Stimulated activated CD4-positive, alpha-beta T cell treated with anti-CD3 and anti-CD28 coated beads, TNF-alpha, amount 100 ng/mL, for 1 hour (primary cell): ENCODE results near the gene CEP72.
"Not testable (repeated sequence)": the region's sequence is repeated elsewhere in the genome, so short reads cannot be mapped to it uniquely, and the experiment has no call there.

Experiments used
- DNase-seq, 3 donors: peaks; one replicate each; pipeline ENCODE4 v3.0.0-alpha.2; 2020; ENCODE audit warnings: low read depth in 3 of 3, low spot score in 1 of 3

The CEP72 gene

GRCh38 chr5:611731-612486 lies at the start of gene CEP72:
TSS of gene CEP72 (plus strand) at chr5:612340. CDS start at chr5:612362, 22 bp downstream.
- peak; percentile 83 to 97 (median 87) for DNase-seq

- no peak for DNase-seq
These were observed 46.2 kb upstream of the CEP72 start for GRCh38 chr5:565782-566440.

GRCh38 chr5:566636-567309 lies 45.4 kb upstream of the CEP72 start:
- DNase-seq = no peak

GRCh38 chr5:567664-568060 lies 44.5 kb upstream of the CEP72 start:
- no peak for DNase-seq

GRCh38 chr5:568061-568781 lies 43.9 kb upstream of the CEP72 start:
- DNase-seq = no peak

GRCh38 chr5:568809-569208 lies 43.3 kb upstream of the CEP72 start:
- no peak for DNase-seq

- no peak for DNase-seq
These were observed 42.7 kb upstream of the CEP72 start for GRCh38 chr5:569358-569867.

GRCh38 chr5:569868-570361 lies 42.2 kb upstream of the CEP72 start:
- no peak for DNase-seq

- DNase-seq = no peak
These were observed 41.7 kb upstream of the CEP72 start for GRCh38 chr5:570446-570845.

GRCh38 chr5:570886-571285 lies 41.3 kb upstream of the CEP72 start:
- no peak for DNase-seq

- DNase-seq = no peak
These were observed 40.3 kb upstream of the CEP72 start for GRCh38 chr5:571791-572190.

GRCh38 chr5:572398-573019 lies 39.6 kb upstream of the CEP72 start:
- DNase-seq = no peak

GRCh38 chr5:573206-573605 lies 38.9 kb upstream of the CEP72 start:
- no peak for DNase-seq

- DNase-seq = no peak
These were observed 38.2 kb upstream of the CEP72 start for GRCh38 chr5:573976-574375.

- DNase-seq = no peak
These were observed 37.2 kb upstream of the CEP72 start for GRCh38 chr5:574906-575305.

- DNase-seq = no peak
These were observed 36.5 kb upstream of the CEP72 start for GRCh38 chr5:575636-576035.

- not testable (repeated sequence) for DNase-seq
These were observed 34.9 kb upstream of the CEP72 start for GRCh38 chr5:577214-577613.

- no peak for DNase-seq
These were observed 34.3 kb upstream of the CEP72 start for GRCh38 chr5:577800-578199.

GRCh38 chr5:579211-579610 lies 32.9 kb upstream of the CEP72 start:
- no peak for DNase-seq

- no peak for DNase-seq
These were observed 32.3 kb upstream of the CEP72 start for GRCh38 chr5:579746-580366.
